PFSK-1 (cell line): ENCODE results near the gene C3orf70.

Experiments used
- FOXP2 ChIP-seq: optimal IDR thresholded peaks from 2 replicates; pipeline ENCODE3; 2011; ENCODE audit warnings: borderline replicate concordance, control low read depth, inconsistent platforms; ENCODE audit not compliant: insufficient read depth; ENCODE audit errors: extremely low read length, extremely low read depth
- POLR2AphosphoS5 ChIP-seq: IDR thresholded peaks from 2 replicates; pipeline ENCODE4 v1.6.1; 2012; ENCODE audit warnings: low read depth, mild to moderate bottlenecking, control low read depth, low read length, moderate library complexity
- SIN3A ChIP-seq: IDR thresholded peaks from 2 replicates; pipeline ENCODE4 v1.6.1; 2012; ENCODE audit warnings: mild to moderate bottlenecking, low read length, moderate library complexity, borderline replicate concordance; ENCODE audit not compliant: insufficient read depth
- TAF1 ChIP-seq: IDR thresholded peaks from 2 replicates; pipeline ENCODE4 v1.6.1; 2012; ENCODE audit warnings: low read length, control low read depth, borderline replicate concordance; ENCODE audit not compliant: insufficient read depth
- TF ChIP-seq, protein P1 (sequence below), 2 experiments: IDR thresholded peaks; 2 replicates each; pipeline versions ENCODE4 v1.6.1 to v1.8.0; 2011 to 2012; ENCODE audit warnings: low read depth in 2 of 2, low read length in 2 of 2, control low read depth in 1 of 2, inconsistent platforms in 1 of 2, mild to moderate bottlenecking in 1 of 2, moderate library complexity in 1 of 2; ENCODE audit not compliant: insufficient read depth in 1 of 2

The C3orf70 gene

DNA sequence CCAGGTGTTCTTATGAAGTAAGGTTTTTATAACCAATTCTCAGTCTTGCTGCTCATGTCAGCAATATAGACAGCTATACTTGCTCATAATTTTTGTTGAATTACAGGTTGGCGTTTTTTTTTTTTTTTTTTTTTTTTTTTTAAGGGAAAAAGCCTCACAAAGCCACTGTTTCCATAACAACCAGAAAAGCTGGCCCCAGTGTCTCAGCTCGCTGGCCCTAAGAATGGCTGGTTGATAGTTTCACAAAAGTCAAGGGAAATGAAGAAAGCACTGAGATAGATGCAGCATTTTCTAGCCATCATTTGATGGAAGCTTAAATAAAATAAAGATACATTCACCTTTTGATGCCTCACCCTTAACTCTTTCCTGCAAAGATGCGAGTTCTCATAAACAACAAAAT, 121.9 kb downstream of the C3orf70 start:
- no peak for TF ChIP-seq TAF1
- TF ChIP-seq SIN3A, result no peak

DNA sequence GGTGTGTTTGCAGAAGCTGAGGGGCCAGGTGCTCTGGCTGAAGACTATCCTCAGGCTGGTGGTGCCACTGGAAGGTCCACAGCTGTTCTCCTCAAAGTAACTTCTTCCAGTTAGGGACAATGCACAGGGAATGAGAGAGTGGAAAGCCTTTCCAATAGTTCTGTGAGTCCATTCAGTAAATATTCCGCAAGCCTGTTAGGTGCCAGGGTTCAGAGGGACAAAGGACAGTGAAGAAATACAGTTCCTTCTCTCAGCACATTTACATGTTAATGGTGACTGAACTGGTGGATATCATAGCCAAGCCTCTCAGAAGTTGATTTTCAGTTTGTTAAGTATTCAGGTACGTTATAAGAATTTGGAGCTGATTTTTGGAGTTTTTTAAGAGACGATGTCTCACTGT, 122.5 kb downstream of the C3orf70 start:
- TF ChIP-seq TAF1 (no peak), FOXP2 (no peak), POLR2AphosphoS5 (no peak), SIN3A (no peak)
- TF ChIP-seq, protein P1, sequence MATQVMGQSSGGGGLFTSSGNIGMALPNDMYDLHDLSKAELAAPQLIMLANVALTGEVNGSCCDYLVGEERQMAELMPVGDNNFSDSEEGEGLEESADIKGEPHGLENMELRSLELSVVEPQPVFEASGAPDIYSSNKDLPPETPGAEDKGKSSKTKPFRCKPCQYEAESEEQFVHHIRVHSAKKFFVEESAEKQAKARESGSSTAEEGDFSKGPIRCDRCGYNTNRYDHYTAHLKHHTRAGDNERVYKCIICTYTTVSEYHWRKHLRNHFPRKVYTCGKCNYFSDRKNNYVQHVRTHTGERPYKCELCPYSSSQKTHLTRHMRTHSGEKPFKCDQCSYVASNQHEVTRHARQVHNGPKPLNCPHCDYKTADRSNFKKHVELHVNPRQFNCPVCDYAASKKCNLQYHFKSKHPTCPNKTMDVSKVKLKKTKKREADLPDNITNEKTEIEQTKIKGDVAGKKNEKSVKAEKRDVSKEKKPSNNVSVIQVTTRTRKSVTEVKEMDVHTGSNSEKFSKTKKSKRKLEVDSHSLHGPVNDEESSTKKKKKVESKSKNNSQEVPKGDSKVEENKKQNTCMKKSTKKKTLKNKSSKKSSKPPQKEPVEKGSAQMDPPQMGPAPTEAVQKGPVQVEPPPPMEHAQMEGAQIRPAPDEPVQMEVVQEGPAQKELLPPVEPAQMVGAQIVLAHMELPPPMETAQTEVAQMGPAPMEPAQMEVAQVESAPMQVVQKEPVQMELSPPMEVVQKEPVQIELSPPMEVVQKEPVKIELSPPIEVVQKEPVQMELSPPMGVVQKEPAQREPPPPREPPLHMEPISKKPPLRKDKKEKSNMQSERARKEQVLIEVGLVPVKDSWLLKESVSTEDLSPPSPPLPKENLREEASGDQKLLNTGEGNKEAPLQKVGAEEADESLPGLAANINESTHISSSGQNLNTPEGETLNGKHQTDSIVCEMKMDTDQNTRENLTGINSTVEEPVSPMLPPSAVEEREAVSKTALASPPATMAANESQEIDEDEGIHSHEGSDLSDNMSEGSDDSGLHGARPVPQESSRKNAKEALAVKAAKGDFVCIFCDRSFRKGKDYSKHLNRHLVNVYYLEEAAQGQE (IDR thresholded peaks at IDR 0.05; ENCODE audit: insufficient read depth in 1 of 2, low read depth in 2 of 2, low read length in 2 of 2), result no peak

DNA sequence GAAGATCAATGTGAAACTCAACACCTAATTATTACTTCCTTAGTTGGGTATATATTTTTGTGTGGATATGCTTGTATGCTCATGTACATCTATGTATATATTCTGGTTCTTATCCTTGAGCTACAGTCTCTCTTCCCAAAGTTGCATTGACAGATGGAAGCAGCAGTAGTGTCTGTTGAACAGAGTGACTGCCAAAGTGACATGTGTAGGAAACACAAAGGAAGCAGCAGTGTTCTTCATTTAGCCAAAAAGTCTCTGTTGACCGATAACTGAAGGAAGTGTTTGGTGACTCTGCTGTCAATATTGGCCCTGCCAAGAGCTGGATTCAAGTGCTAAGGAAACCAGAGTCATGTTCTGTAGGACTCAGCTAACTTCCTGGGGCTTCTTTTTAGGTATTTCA, 123.8 kb downstream of the C3orf70 start:
- no peak for TF ChIP-seq POLR2AphosphoS5
- TF ChIP-seq TAF1, result no peak
- TF ChIP-seq SIN3A, result no peak
- TF ChIP-seq, protein P1 (IDR thresholded peaks at IDR 0.05; ENCODE audit: insufficient read depth in 1 of 2, low read depth in 2 of 2, low read length in 2 of 2), result no peak
- TF ChIP-seq FOXP2, result no peak

DNA sequence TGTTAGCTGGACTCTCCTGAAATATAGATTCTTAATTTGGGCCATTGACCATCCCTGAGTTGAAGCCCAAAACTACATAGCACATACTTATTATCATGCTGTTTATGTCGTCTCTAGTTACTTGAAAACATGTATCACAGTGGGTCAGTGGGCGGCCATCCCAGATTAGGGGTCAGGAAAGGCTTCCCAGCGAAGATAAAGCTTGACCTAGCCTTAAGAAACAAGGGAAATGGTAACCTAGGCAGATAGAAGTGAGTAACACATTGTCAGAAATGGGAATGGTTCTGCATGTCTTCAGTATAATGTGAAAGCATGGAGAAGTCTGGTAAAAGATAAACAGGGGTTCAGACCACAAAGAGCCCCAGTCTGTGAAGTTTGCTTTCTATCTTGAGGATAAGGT, 124.7 kb downstream of the C3orf70 start:
- TF ChIP-seq TAF1 (no peak), POLR2AphosphoS5 (no peak), FOXP2 (no peak), SIN3A (no peak)
- TF ChIP-seq, protein P1 (IDR thresholded peaks at IDR 0.05; ENCODE audit: insufficient read depth in 1 of 2, low read depth in 2 of 2, low read length in 2 of 2), result no peak
